ENCODE measurements around the gene ABCA10.

GRCh38 chr17:69122065-69122464 lies 106.6 kb downstream of the ABCA10 start:
- TF ChIP-seq CTCF (IDR thresholded peaks at IDR 0.05) (no peak), POLR2A (IDR thresholded peaks at IDR 0.05) (no peak)
